Activated CD8-positive, alpha-beta memory T cell treated with anti-CD3 and anti-CD28 coated beads, Interleukin-2, amount 10 ng/mL, durations not matched to agents 7 days and 5 days (primary cell): ENCODE measurements around the gene BAZ1B. TPM values are rescaled to one million over a fixed set of nuclear protein-coding genes. Genes with fewer than 3 reads are reported as not detected.
A peak's percentile ranks its signal among the peaks of the same experiment; 100 is the strongest.

Experiments used
- ATAC-seq: fragments of 150-1000 bp; cut with Tn5 transposase; one replicate; pipeline ENCODE4 v1.10.0; 2021; ENCODE audit warnings: moderate library complexity
- CTCF ChIA-PET: fragments of 350-600 bp; sonication (Branson Sonifier 250); formaldehyde crosslinking; loops from one replicate; lab custom pipeline; 2021; ENCODE audit warnings: antibody characterized with exemption; lab: Charles Lee
- DNase-seq: peaks from one replicate; pipeline ENCODE4 v3.0.0-alpha.2; 2020
- H3K27ac Mint-ChIP-seq: one replicate; pipeline ENCODE4 v1.8.0; 2021; ENCODE audit warnings: mild to moderate bottlenecking, mixed read lengths
- H3K27me3 Mint-ChIP-seq: one replicate; pipeline ENCODE4 v1.8.0; 2021; ENCODE audit warnings: mixed read lengths
- H3K36me3 Mint-ChIP-seq: one replicate; pipeline ENCODE4 v1.8.0; 2021; ENCODE audit warnings: mild to moderate bottlenecking, mixed read lengths
- H3K4me1 Mint-ChIP-seq: one replicate; pipeline ENCODE4 v1.8.0; 2021; ENCODE audit warnings: mixed read lengths
- H3K4me3 Mint-ChIP-seq: one replicate; pipeline ENCODE4 v1.8.0; 2021; ENCODE audit warnings: mild to moderate bottlenecking, moderate library complexity, mixed read lengths
- H3K9me3 Mint-ChIP-seq: one replicate; pipeline ENCODE4 v1.8.0; 2022; ENCODE audit warnings: low read depth, mixed read lengths
- total RNA-seq, 2 experiments: library from RNA; stranded (reverse); gene quantifications; one replicate each; pipeline ENCODE4 v1.2.3, GENCODE V29; 2021

Gene BAZ1B
- total RNA-seq, 2 experiments from 2014 or later = 112 to 129 TPM

GRCh38 chr7:73443548-73444255 lies 78.4 kb downstream of the BAZ1B start:
- no peaks in the 10 kb centered on the region for H3K27me3 Mint-ChIP-seq
- H3K4me3 Mint-ChIP-seq = no peak overlapping the region
- H3K9me3 Mint-ChIP-seq = no peaks in the 10 kb centered on the region
- ATAC-seq = no peak
- peaks cover 67% of the 10 kb centered on the region for H3K36me3 Mint-ChIP-seq
- H3K27ac Mint-ChIP-seq = no peak overlapping the region
- no peak for DNase-seq
- peaks cover under 1% of the 10 kb centered on the region for H3K4me1 Mint-ChIP-seq
- CTCF ChIA-PET = interaction anchor here (2.0 kb wide), 1 partner anchor 8 kb away, joined by 6 read pairs; no protein-coding TSS in a partner anchor

- ATAC-seq (no peak), DNase-seq (no peak)
- CTCF ChIA-PET = interaction anchor here (2.0 kb wide), 1 partner anchor 9 kb away, joined by 6 read pairs; no protein-coding TSS in a partner anchor
- H3K36me3 Mint-ChIP-seq = peaks cover 62% of the 10 kb centered on the region
- no peak overlapping the region for H3K27ac Mint-ChIP-seq
- no peak overlapping the region for H3K4me3 Mint-ChIP-seq
- H3K27me3 Mint-ChIP-seq = no peaks in the 10 kb centered on the region
- H3K4me1 Mint-ChIP-seq = no peaks in the 10 kb centered on the region
- H3K9me3 Mint-ChIP-seq = no peaks in the 10 kb centered on the region
Measured at GRCh38 chr7:73442903-73443500, 79.1 kb downstream of the BAZ1B start.

- no peak overlapping the region for H3K27ac Mint-ChIP-seq
- CTCF ChIA-PET = interaction anchor here (2.0 kb wide), 1 partner anchor 9 kb away, joined by 6 read pairs; no protein-coding TSS in a partner anchor
- H3K9me3 Mint-ChIP-seq = no peaks in the 10 kb centered on the region
- no peaks in the 10 kb centered on the region for H3K27me3 Mint-ChIP-seq
- no peak overlapping the region for H3K4me3 Mint-ChIP-seq
- H3K36me3 Mint-ChIP-seq = peaks cover 55% of the 10 kb centered on the region
- no peak for ATAC-seq
- no peak for DNase-seq
- H3K4me1 Mint-ChIP-seq = no peaks in the 10 kb centered on the region
Measured at GRCh38 chr7:73442222-73442902, 79.7 kb downstream of the BAZ1B start.

- CTCF ChIA-PET = no interaction called here
- H3K4me3 Mint-ChIP-seq = no peak overlapping the region
Measured at GRCh38 chr7:73439410-73439704, 82.7 kb downstream of the BAZ1B start.

GRCh38 chr7:73438547-73439409 lies 83.3 kb downstream of the BAZ1B start:
- no peak for ATAC-seq

More at GRCh38 chr7:73439410-73439704, 82.7 kb downstream of the BAZ1B start:
- Mint-ChIP-seq H3K36me3 (peaks cover 33% of the 10 kb centered on the region), H3K27ac (no peak overlapping the region), H3K27me3 (peaks cover 6% of the 10 kb centered on the region), H3K9me3 (no peaks in the 10 kb centered on the region), H3K4me1 (no peaks in the 10 kb centered on the region)
- no peak for ATAC-seq
- DNase-seq = no peak

GRCh38 chr7:73437621-73438416 lies 84.3 kb downstream of the BAZ1B start:
- Mint-ChIP-seq H3K27me3 (peaks cover 6% of the 10 kb centered on the region), H3K27ac (no peak overlapping the region), H3K4me1 (peaks cover 2% of the 10 kb centered on the region), H3K4me3 (no peak overlapping the region), H3K36me3 (peaks cover 22% of the 10 kb centered on the region), H3K9me3 (no peaks in the 10 kb centered on the region)
- DNase-seq (no peak), ATAC-seq (no peak)
- CTCF ChIA-PET = no interaction called here

More at GRCh38 chr7:73438547-73439409, 83.3 kb downstream of the BAZ1B start:
- CTCF ChIA-PET = no interaction called here
- Mint-ChIP-seq H3K9me3 (no peaks in the 10 kb centered on the region), H3K27ac (no peak overlapping the region), H3K27me3 (peaks cover 6% of the 10 kb centered on the region), H3K4me1 (peaks cover 2% of the 10 kb centered on the region), H3K4me3 (no peak overlapping the region), H3K36me3 (peaks cover 28% of the 10 kb centered on the region)
- no peak for DNase-seq

- no peak for DNase-seq
- no peak for ATAC-seq
- no peak overlapping the region for H3K27ac Mint-ChIP-seq
- peaks cover 6% of the 10 kb centered on the region for H3K27me3 Mint-ChIP-seq
- peaks cover 2% of the 10 kb centered on the region for H3K4me1 Mint-ChIP-seq
- peaks cover 15% of the 10 kb centered on the region for H3K36me3 Mint-ChIP-seq
- H3K9me3 Mint-ChIP-seq = no peaks in the 10 kb centered on the region
- CTCF ChIA-PET = interaction anchor here (0.8 kb wide), 1 partner anchor 15 kb away, joined by 3 read pairs; no protein-coding TSS in a partner anchor
- no peak overlapping the region for H3K4me3 Mint-ChIP-seq
Measured at GRCh38 chr7:73437091-73437490, 85.0 kb downstream of the BAZ1B start.

- Mint-ChIP-seq H3K4me1 (peaks cover 2% of the 10 kb centered on the region), H3K27me3 (peaks cover 6% of the 10 kb centered on the region), H3K27ac (no peak overlapping the region), H3K36me3 (peaks cover 11% of the 10 kb centered on the region), H3K4me3 (no peak overlapping the region), H3K9me3 (no peaks in the 10 kb centered on the region)
- CTCF ChIA-PET = interaction anchor here (0.8 to 1.1 kb wide), 2 partner anchors 15 to 16 kb away, joined by 3 to 5 read pairs; no protein-coding TSS in a partner anchor
- DNase-seq = no peak
- ATAC-seq = no peak
Measured at GRCh38 chr7:73436031-73436929, 85.8 kb downstream of the BAZ1B start.

GRCh38 chr7:73435471-73436009 lies 86.6 kb downstream of the BAZ1B start:
- ATAC-seq (no peak), DNase-seq (no peak)
- H3K36me3 Mint-ChIP-seq = peaks cover 7% of the 10 kb centered on the region
- peaks cover 2% of the 10 kb centered on the region for H3K4me1 Mint-ChIP-seq
- no peak overlapping the region for H3K4me3 Mint-ChIP-seq
- CTCF ChIA-PET = interaction anchor here (0.9 to 1.1 kb wide), 2 partner anchors 16 to 111 kb away, joined by 3 to 5 read pairs; no protein-coding TSS in a partner anchor
- no peaks in the 10 kb centered on the region for H3K9me3 Mint-ChIP-seq
- no peak overlapping the region for H3K27ac Mint-ChIP-seq
- H3K27me3 Mint-ChIP-seq = peaks cover 6% of the 10 kb centered on the region

- Mint-ChIP-seq H3K9me3 (no peaks in the 10 kb centered on the region), H3K36me3 (peaks cover 4% of the 10 kb centered on the region), H3K4me3 (peak overlapping the region; percentile 5), H3K27ac (no peak overlapping the region), H3K4me1 (peaks cover 2% of the 10 kb centered on the region), H3K27me3 (peaks cover 6% of the 10 kb centered on the region)
- ATAC-seq (no peak), DNase-seq (no peak)
- CTCF ChIA-PET = interaction anchor here (0.9 kb wide), 1 partner anchor 110 kb away, joined by 3 read pairs; no protein-coding TSS in a partner anchor
Measured at GRCh38 chr7:73434701-73435069, 87.4 kb downstream of the BAZ1B start.

GRCh38 chr7:73433924-73434700 lies 88.0 kb downstream of the BAZ1B start:
- CTCF ChIA-PET = interaction anchor here (0.9 kb wide), 1 partner anchor 110 kb away, joined by 3 read pairs; no protein-coding TSS in a partner anchor
- Mint-ChIP-seq H3K36me3 (no peaks in the 10 kb centered on the region), H3K4me3 (no peak overlapping the region), H3K9me3 (no peaks in the 10 kb centered on the region), H3K27me3 (peaks cover 6% of the 10 kb centered on the region), H3K4me1 (peaks cover 2% of the 10 kb centered on the region), H3K27ac (no peak overlapping the region)
- peak; percentile 10 for ATAC-seq
- no peak for DNase-seq
